HepG2 (cell line): ENCODE results near the gene EEF1A1. TPM values are rescaled to one million over a fixed set of nuclear protein-coding genes. Genes with fewer than 3 reads are reported as not detected.

Experiments used
- ARHGAP35 ChIP-seq: sonication (generic); formaldehyde crosslinking; IDR thresholded peaks from 2 replicates; pipeline ENCODE4 v1.9.0; 2022; ENCODE audit warnings: mild to moderate bottlenecking, inconsistent platforms, moderate library complexity, missing genetic modification reagents, borderline replicate concordance
- EHMT2 ChIP-seq: fragments of 200-600 bp; sonication (generic); IDR thresholded peaks from 2 replicates; pipeline ENCODE4 v1.7.0; 2017; ENCODE audit warnings: antibody characterized with exemption, low read depth, low read length, borderline replicate concordance
- NCOA5 ChIP-seq: sonication (generic); formaldehyde crosslinking; IDR thresholded peaks from 2 replicates; pipeline ENCODE4 v1.4.0; 2020; ENCODE audit warnings: missing genetic modification reagents
- NPAS2 ChIP-seq: sonication (generic); formaldehyde crosslinking; IDR thresholded peaks from 2 replicates; pipeline ENCODE4 v1.8.0; 2022; ENCODE audit warnings: mild to moderate bottlenecking, missing genetic modification reagents, borderline replicate concordance
- RBM39 ChIP-seq: fragments of 200-400 bp; formaldehyde crosslinking; IDR thresholded peaks from one replicate; pipeline ENCODE4 v1.6.1; 2018; ENCODE audit warnings: antibody characterized with exemption, mild to moderate bottlenecking, low read depth, low read length; ENCODE audit not compliant: poor library complexity, severe bottlenecking
- SAFB2 ChIP-seq: sonication (generic); formaldehyde crosslinking; IDR thresholded peaks from 2 replicates; pipeline ENCODE4 v1.5.1; 2020; ENCODE audit warnings: missing genetic modification reagents, low read depth, mild to moderate bottlenecking, borderline replicate concordance
- SIX1 ChIP-seq: sonication (generic); formaldehyde crosslinking; IDR thresholded peaks from 2 replicates; pipeline ENCODE4 v1.4.0; 2020; ENCODE audit warnings: missing genetic modification reagents, borderline replicate concordance
- TAF1 ChIP-seq: sonication (generic); formaldehyde crosslinking; IDR thresholded peaks from 2 replicates; pipeline ENCODE4 v1.4.0; 2020; ENCODE audit warnings: missing genetic modification reagents
- THAP11 ChIP-seq: IDR thresholded peaks from 2 replicates; pipeline ENCODE4 v1.6.1; 2016; ENCODE audit warnings: missing biosample characterization, missing genetic modification reagents
- ZFP41 ChIP-seq: sonication (generic); formaldehyde crosslinking; IDR thresholded peaks from 2 replicates; pipeline ENCODE4 v1.4.0; 2020; ENCODE audit warnings: mild to moderate bottlenecking, missing genetic modification reagents, borderline replicate concordance
- ZNF331 ChIP-seq: sonication (generic); formaldehyde crosslinking; IDR thresholded peaks from 2 replicates; pipeline ENCODE4 v1.4.0; 2020; ENCODE audit warnings: missing genetic modification reagents
- ZNF510 ChIP-seq: sonication (generic); formaldehyde crosslinking; IDR thresholded peaks from 2 replicates; pipeline ENCODE4 v1.4.0; 2020; ENCODE audit warnings: low read depth, mild to moderate bottlenecking, missing genetic modification reagents
- ZNF530 ChIP-seq: sonication (generic); formaldehyde crosslinking; IDR thresholded peaks from 2 replicates; pipeline ENCODE4 v1.5.0; 2020; ENCODE audit warnings: low read depth, mild to moderate bottlenecking, missing genetic modification reagents
- ZNF773 ChIP-seq: sonication (generic); formaldehyde crosslinking; IDR thresholded peaks from 2 replicates; pipeline ENCODE4 v1.4.0; 2020; ENCODE audit warnings: missing genetic modification reagents, borderline replicate concordance
- ZNF850 ChIP-seq: sonication (generic); formaldehyde crosslinking; conservative IDR thresholded peaks from 2 replicates; pipeline ENCODE4 v1.9.0; 2021; ENCODE audit warnings: mild to moderate bottlenecking, missing genetic modification reagents
- polyA plus RNA-seq, 8 experiments: library from polyadenylated mRNA; depleted of rRNA in 3 of 8; stranded (reverse) in 7 of 8; unstranded in 1 of 8; fragments of >200 nt; fragmentation: Illumina TruSeq in 4 of 8; extraction: Trizol in 4 of 8; gene quantifications; 2 replicates each; pipeline versions ENCODE4 v1.2.1 to v1.2.3, GENCODE V29; 2011 to 2016; ENCODE audit warnings: low read depth in 4 of 8, missing spikeins in 1 of 8, mixed read lengths in 1 of 8; ENCODE audit not compliant: insufficient read depth in 1 of 8
- total RNA-seq, 5 experiments: library from RNA; depleted of rRNA; stranded (reverse); fragments of >200 nt; fragmentation: Illumina TruSeq; extraction: Trizol; gene quantifications; 2 replicates each; pipeline ENCODE4 v1.2.3, GENCODE V29; 2016; ENCODE audit warnings: low read depth in 1 of 5
- TF ChIP-seq, protein P1 (sequence below): sonication (generic); formaldehyde crosslinking; IDR thresholded peaks from 2 replicates; pipeline ENCODE4 v1.5.0; 2020; ENCODE audit warnings: mild to moderate bottlenecking, missing genetic modification reagents
- TF ChIP-seq, protein P2 (sequence below): sonication (generic); formaldehyde crosslinking; IDR thresholded peaks from 2 replicates; pipeline ENCODE4 v1.4.0; 2020; ENCODE audit warnings: low read depth, mild to moderate bottlenecking, missing genetic modification reagents
- TF ChIP-seq, protein P3 (sequence below): sonication (generic); formaldehyde crosslinking; IDR thresholded peaks from 2 replicates; pipeline ENCODE4 v1.5.1; 2020; ENCODE audit warnings: missing genetic modification reagents, mild to moderate bottlenecking, borderline replicate concordance
- TF ChIP-seq, protein P4 (sequence below): sonication (generic); formaldehyde crosslinking; IDR thresholded peaks from 2 replicates; pipeline ENCODE4 v1.4.0; 2020; ENCODE audit warnings: missing genetic modification reagents, borderline replicate concordance
- TF ChIP-seq, protein P5 (sequence below): sonication (generic); formaldehyde crosslinking; IDR thresholded peaks from 2 replicates; pipeline ENCODE4 v1.8.1; 2023; ENCODE audit warnings: mild to moderate bottlenecking, moderate library complexity, missing genetic modification reagents

Gene EEF1A1
- total and polyA plus RNA-seq, 2 of the 13 experiments (the other 11 are each of a cell fraction or from before 2014, with no cell fraction given): 13,726 to 17,172 TPM

DNA sequence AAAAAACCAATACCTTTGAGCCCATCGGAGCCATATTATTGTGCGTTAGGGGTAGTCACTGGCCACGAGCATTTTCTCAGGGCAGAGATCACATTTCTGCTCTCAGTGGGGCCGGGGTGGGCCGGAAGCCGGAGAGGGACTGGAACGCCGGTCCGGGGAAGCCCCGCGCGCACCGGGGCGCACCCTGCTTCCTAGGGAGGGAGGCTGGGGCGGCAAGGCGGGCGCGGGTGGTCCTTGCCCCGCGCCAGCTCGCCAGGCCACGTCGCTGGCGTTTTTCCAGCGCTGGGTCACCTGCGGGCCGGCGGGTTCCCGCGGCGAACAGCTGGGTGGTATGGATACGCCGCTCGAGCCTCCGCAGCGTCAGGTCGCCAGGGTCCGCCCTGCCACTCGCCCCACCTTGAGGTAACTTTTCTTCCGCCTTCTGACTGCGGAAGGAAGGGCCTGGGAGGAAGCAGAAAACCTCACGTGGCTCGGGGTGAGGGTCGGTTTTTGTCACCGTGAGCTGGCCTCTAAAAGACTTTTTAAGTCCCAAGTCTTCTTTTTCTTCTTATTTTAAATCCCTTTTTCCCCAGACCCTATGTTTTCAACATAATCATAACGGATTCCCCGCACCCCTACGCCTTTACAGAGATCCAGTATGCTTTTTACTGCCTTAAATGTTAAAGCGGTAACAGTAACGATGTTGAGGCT is 2.7 kb upstream of the EEF1A1 start (continued):
- TF ChIP-seq, protein P1, sequence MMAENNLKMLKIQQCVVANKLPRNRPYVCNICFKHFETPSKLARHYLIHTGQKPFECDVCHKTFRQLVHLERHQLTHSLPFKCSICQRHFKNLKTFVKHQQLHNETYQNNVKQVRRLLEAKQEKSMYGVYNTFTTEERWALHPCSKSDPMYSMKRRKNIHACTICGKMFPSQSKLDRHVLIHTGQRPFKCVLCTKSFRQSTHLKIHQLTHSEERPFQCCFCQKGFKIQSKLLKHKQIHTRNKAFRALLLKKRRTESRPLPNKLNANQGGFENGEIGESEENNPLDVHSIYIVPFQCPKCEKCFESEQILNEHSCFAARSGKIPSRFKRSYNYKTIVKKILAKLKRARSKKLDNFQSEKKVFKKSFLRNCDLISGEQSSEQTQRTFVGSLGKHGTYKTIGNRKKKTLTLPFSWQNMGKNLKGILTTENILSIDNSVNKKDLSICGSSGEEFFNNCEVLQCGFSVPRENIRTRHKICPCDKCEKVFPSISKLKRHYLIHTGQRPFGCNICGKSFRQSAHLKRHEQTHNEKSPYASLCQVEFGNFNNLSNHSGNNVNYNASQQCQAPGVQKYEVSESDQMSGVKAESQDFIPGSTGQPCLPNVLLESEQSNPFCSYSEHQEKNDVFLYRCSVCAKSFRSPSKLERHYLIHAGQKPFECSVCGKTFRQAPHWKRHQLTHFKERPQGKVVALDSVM: peak; percentile 79
- TF ChIP-seq ZNF331 (CRISPR knock-in tag): peak; percentile 32; the same call in 1 of the 2 replicates
- no peak for TF ChIP-seq ZNF530 (CRISPR knock-in tag)
- TF ChIP-seq, protein P2, sequence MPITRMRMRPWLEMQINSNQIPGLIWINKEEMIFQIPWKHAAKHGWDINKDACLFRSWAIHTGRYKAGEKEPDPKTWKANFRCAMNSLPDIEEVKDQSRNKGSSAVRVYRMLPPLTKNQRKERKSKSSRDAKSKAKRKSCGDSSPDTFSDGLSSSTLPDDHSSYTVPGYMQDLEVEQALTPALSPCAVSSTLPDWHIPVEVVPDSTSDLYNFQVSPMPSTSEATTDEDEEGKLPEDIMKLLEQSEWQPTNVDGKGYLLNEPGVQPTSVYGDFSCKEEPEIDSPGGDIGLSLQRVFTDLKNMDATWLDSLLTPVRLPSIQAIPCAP (CRISPR knock-in tag): no peak
- TF ChIP-seq, protein P3, sequence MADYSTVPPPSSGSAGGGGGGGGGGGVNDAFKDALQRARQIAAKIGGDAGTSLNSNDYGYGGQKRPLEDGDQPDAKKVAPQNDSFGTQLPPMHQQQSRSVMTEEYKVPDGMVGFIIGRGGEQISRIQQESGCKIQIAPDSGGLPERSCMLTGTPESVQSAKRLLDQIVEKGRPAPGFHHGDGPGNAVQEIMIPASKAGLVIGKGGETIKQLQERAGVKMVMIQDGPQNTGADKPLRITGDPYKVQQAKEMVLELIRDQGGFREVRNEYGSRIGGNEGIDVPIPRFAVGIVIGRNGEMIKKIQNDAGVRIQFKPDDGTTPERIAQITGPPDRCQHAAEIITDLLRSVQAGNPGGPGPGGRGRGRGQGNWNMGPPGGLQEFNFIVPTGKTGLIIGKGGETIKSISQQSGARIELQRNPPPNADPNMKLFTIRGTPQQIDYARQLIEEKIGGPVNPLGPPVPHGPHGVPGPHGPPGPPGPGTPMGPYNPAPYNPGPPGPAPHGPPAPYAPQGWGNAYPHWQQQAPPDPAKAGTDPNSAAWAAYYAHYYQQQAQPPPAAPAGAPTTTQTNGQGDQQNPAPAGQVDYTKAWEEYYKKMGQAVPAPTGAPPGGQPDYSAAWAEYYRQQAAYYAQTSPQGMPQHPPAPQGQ: no peak
- TF ChIP-seq ZFP41 (CRISPR knock-in tag): no peak
- TF ChIP-seq SAFB2 (CRISPR knock-in tag): no peak
- TF ChIP-seq RBM39: peak; percentile 58
- TF ChIP-seq ARHGAP35 (CRISPR knock-in tag): peak; percentile 71; the same call in 1 of the 2 replicates
- TF ChIP-seq, protein P4, sequence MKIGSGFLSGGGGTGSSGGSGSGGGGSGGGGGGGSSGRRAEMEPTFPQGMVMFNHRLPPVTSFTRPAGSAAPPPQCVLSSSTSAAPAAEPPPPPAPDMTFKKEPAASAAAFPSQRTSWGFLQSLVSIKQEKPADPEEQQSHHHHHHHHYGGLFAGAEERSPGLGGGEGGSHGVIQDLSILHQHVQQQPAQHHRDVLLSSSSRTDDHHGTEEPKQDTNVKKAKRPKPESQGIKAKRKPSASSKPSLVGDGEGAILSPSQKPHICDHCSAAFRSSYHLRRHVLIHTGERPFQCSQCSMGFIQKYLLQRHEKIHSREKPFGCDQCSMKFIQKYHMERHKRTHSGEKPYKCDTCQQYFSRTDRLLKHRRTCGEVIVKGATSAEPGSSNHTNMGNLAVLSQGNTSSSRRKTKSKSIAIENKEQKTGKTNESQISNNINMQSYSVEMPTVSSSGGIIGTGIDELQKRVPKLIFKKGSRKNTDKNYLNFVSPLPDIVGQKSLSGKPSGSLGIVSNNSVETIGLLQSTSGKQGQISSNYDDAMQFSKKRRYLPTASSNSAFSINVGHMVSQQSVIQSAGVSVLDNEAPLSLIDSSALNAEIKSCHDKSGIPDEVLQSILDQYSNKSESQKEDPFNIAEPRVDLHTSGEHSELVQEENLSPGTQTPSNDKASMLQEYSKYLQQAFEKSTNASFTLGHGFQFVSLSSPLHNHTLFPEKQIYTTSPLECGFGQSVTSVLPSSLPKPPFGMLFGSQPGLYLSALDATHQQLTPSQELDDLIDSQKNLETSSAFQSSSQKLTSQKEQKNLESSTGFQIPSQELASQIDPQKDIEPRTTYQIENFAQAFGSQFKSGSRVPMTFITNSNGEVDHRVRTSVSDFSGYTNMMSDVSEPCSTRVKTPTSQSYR: no peak
- TF ChIP-seq EHMT2: no peak
- peak; percentile 88 for TF ChIP-seq TAF1 (CRISPR knock-in tag)
- TF ChIP-seq NCOA5 (CRISPR knock-in tag): no peak
- peak; percentile 61; the same call in 1 of the 2 replicates for TF ChIP-seq SIX1
- TF ChIP-seq NPAS2 (CRISPR knock-in tag): peak; percentile 68; the same call in 1 of the 2 replicates
- TF ChIP-seq ZNF773 (CRISPR knock-in tag): peak; percentile 40; the same call in 1 of the 2 replicates
- TF ChIP-seq, protein P5, sequence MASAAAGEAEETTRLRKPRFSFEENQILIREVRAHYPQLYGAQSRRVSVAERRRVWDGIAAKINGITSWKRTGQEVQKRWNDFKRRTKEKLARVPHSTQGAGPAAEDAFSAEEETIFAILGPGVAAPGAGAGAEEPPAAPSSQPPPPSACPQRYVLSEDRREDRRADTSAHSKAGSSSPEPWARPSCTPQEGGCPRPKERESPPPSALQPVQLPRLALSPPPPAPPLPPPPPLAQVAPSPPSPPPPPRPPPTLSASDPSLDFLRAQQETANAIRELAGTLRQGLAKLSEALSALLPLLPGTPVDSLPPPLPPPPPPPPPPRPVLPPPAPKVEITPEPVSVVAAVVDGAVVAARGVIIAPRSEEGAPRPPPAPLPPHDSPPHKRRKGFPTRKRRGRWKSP (CRISPR knock-in tag): 0 out of 2 replicates have a peak, but pooled peaks have one; percentile 30
- peak; percentile 46; the same call in 1 of the 2 replicates for TF ChIP-seq THAP11 (CRISPR knock-in tag)
- no peak for TF ChIP-seq ZNF510 (CRISPR knock-in tag)
- TF ChIP-seq ZNF850: no peak
